WTC11 (cell line): ENCODE measurements around the gene LGALS16. TPM values are rescaled to one million over a fixed set of nuclear protein-coding genes. Genes with fewer than 3 reads are reported as not detected.

Source experiments
- ATAC-seq: fragments of 200-7000 bp; cut with Tn5 transposase; 2 replicates; pipeline ENCODE4 v1.10.0; 2021; ENCODE audit warnings: mild to moderate bottlenecking, moderate library complexity
- CTCF ChIA-PET: fragments of 300-600 bp; sonication (Branson Sonifier 250); formaldehyde crosslinking; loops from one replicate; lab custom pipeline; 2021; ENCODE audit warnings: antibody characterized with exemption; lab: Charles Lee
- POLR2A ChIA-PET: fragments of 350-600 bp; sonication (Branson Sonifier 250); formaldehyde crosslinking; loops from one replicate; lab custom pipeline; 2021; ENCODE audit warnings: antibody characterized with exemption; lab: Charles Lee
- DNase-seq: peaks from one replicate; pipeline ENCODE4 v3.0.0; 2021; ENCODE audit warnings: low spot score
- H3K27ac Mint-ChIP-seq: 2 replicates; pipeline ENCODE4 v1.8.0; 2021; ENCODE audit warnings: mixed read lengths
- H3K27me3 Mint-ChIP-seq: 2 replicates; pipeline ENCODE4 v1.8.0; 2021; ENCODE audit warnings: low read depth, mild to moderate bottlenecking, moderate library complexity, mixed read lengths
- H3K36me3 Mint-ChIP-seq: 2 replicates; pipeline ENCODE4 v1.8.0; 2021; ENCODE audit warnings: mixed read lengths
- H3K4me1 Mint-ChIP-seq: 2 replicates; pipeline ENCODE4 v1.8.0; 2022; ENCODE audit warnings: mixed read lengths
- H3K4me3 Mint-ChIP-seq: 2 replicates; pipeline ENCODE4 v1.8.0; 2021; ENCODE audit warnings: mild to moderate bottlenecking, moderate library complexity, mixed read lengths
- H3K9me3 Mint-ChIP-seq: 2 replicates; pipeline ENCODE4 v1.8.0; 2021; ENCODE audit warnings: mixed read lengths
- AR ChIP-seq: fragments of 250-450 bp; sonication (Bioruptor Pico); IDR thresholded peaks from 2 replicates; pipeline ENCODE4 v1.9.0; 2021; ENCODE audit warnings: mild to moderate bottlenecking
- ARID4B ChIP-seq: sonication (generic); formaldehyde crosslinking; IDR thresholded peaks from 2 replicates; pipeline ENCODE4 v1.8.0; 2023; ENCODE audit warnings: missing genetic modification reagents, mild to moderate bottlenecking, borderline replicate concordance
- E2F4 ChIP-seq: sonication (generic); formaldehyde crosslinking; IDR thresholded peaks from 2 replicates; pipeline ENCODE4 v1.8.1; 2022; ENCODE audit warnings: low read depth, mild to moderate bottlenecking, moderate library complexity, missing genetic modification reagents, borderline replicate concordance
- ETV6 ChIP-seq: sonication (generic); formaldehyde crosslinking; IDR thresholded peaks from 2 replicates; pipeline ENCODE4 v1.8.1; 2022; ENCODE audit warnings: mild to moderate bottlenecking, missing genetic modification reagents
- GRHL2 ChIP-seq: fragments of 250-450 bp; sonication (Bioruptor Pico); IDR thresholded peaks from 2 replicates; pipeline ENCODE4 v1.8.0; 2022; ENCODE audit warnings: mild to moderate bottlenecking, moderate library complexity; ENCODE audit not compliant: insufficient replicate concordance, severe bottlenecking
- HMGA2 ChIP-seq: fragments of 250-450 bp; sonication (Bioruptor Pico); IDR thresholded peaks from 2 replicates; pipeline ENCODE4 v1.4.0; 2021; ENCODE audit warnings: mild to moderate bottlenecking, moderate library complexity
- MLX ChIP-seq: sonication (generic); formaldehyde crosslinking; IDR thresholded peaks from 2 replicates; pipeline ENCODE4 v1.8.1; 2023; ENCODE audit warnings: mild to moderate bottlenecking, missing genetic modification reagents, moderate library complexity
- NFATC4 ChIP-seq: fragments of 250-450 bp; sonication (Bioruptor Pico); IDR thresholded peaks from 2 replicates; pipeline ENCODE4 v1.9.0; 2021; ENCODE audit warnings: mild to moderate bottlenecking
- NR1H2 ChIP-seq: sonication (generic); formaldehyde crosslinking; IDR thresholded peaks from 2 replicates; pipeline ENCODE4 v1.9.0; 2021; ENCODE audit warnings: mild to moderate bottlenecking, moderate library complexity, missing genetic modification reagents
- NR2C2 ChIP-seq: sonication (generic); formaldehyde crosslinking; IDR thresholded peaks from 2 replicates; pipeline ENCODE4 v1.8.0; 2022; ENCODE audit warnings: mild to moderate bottlenecking, missing genetic modification reagents
- NR3C1 ChIP-seq: sonication (generic); formaldehyde crosslinking; conservative IDR thresholded peaks from 2 replicates; pipeline ENCODE4 v1.8.1; 2023; ENCODE audit warnings: low read depth, mild to moderate bottlenecking, missing genetic modification reagents
- OVOL2 ChIP-seq: fragments of 250-450 bp; sonication (Bioruptor Pico); IDR thresholded peaks from 2 replicates; pipeline ENCODE4 v1.9.0; 2021; ENCODE audit warnings: mild to moderate bottlenecking, borderline replicate concordance
- PREB ChIP-seq: sonication (generic); formaldehyde crosslinking; IDR thresholded peaks from 2 replicates; pipeline ENCODE4 v1.8.1; 2022; ENCODE audit warnings: mild to moderate bottlenecking, missing genetic modification reagents, moderate library complexity, borderline replicate concordance
- RELA ChIP-seq: sonication (generic); formaldehyde crosslinking; IDR thresholded peaks from 2 replicates; pipeline ENCODE4 v1.8.1; 2022; ENCODE audit warnings: missing genetic modification reagents, mild to moderate bottlenecking, borderline replicate concordance
- RORB ChIP-seq: fragments of 250-450 bp; sonication (Bioruptor Pico); IDR thresholded peaks from 2 replicates; pipeline ENCODE4 v1.9.0; 2021; ENCODE audit warnings: mild to moderate bottlenecking
- SMAD3 ChIP-seq: sonication (generic); formaldehyde crosslinking; IDR thresholded peaks from 2 replicates; pipeline ENCODE4 v1.8.0; 2022; ENCODE audit warnings: missing genetic modification reagents, mild to moderate bottlenecking, borderline replicate concordance
- TEAD4 ChIP-seq: sonication (generic); formaldehyde crosslinking; IDR thresholded peaks from 2 replicates; pipeline ENCODE4 v1.8.0; 2022; ENCODE audit warnings: mild to moderate bottlenecking, missing genetic modification reagents
- USF2 ChIP-seq: sonication (generic); formaldehyde crosslinking; IDR thresholded peaks from 2 replicates; pipeline ENCODE4 v1.8.1; 2023; ENCODE audit warnings: mild to moderate bottlenecking, missing genetic modification reagents, moderate library complexity
- ZBTB43 ChIP-seq: sonication (generic); formaldehyde crosslinking; IDR thresholded peaks from 2 replicates; pipeline ENCODE4 v1.8.1; 2023; ENCODE audit warnings: mild to moderate bottlenecking, missing genetic modification reagents
- ZNF121 ChIP-seq: sonication (generic); formaldehyde crosslinking; IDR thresholded peaks from 2 replicates; pipeline ENCODE4 v1.8.0; 2023; ENCODE audit warnings: missing genetic modification reagents
- ZNF232 ChIP-seq: sonication (generic); formaldehyde crosslinking; IDR thresholded peaks from 2 replicates; pipeline ENCODE4 v1.8.0; 2022; ENCODE audit warnings: mild to moderate bottlenecking, missing genetic modification reagents
- ZNF423 ChIP-seq: fragments of 250-450 bp; sonication (Bioruptor Pico); IDR thresholded peaks from 2 replicates; pipeline ENCODE4 v2.1.2; 2022; ENCODE audit warnings: mild to moderate bottlenecking, moderate library complexity
- ZNF671 ChIP-seq: fragments of 250-450 bp; sonication (Bioruptor Pico); IDR thresholded peaks from 2 replicates; pipeline ENCODE4 v1.8.0; 2021; ENCODE audit warnings: mild to moderate bottlenecking
- ZSCAN18 ChIP-seq: fragments of 250-450 bp; sonication (Bioruptor Pico); IDR thresholded peaks from 2 replicates; pipeline ENCODE4 v2.1.2; 2022; ENCODE audit warnings: mild to moderate bottlenecking, moderate library complexity
- total RNA-seq: library from RNA; stranded (reverse); gene quantifications from 3 replicates; pipeline ENCODE4 v1.2.3, GENCODE V29; 2021

The LGALS16 gene
- total RNA-seq, 1 experiment from 2014 or later: not detected

- no peak overlapping the region for H3K27ac Mint-ChIP-seq
- ATAC-seq (no peak), DNase-seq (no peak)
- H3K9me3 Mint-ChIP-seq: peaks cover 9% of the 10 kb centered on the region
- ChIA-PET CTCF (no interaction called here), POLR2A (no interaction called here)
- H3K4me3 Mint-ChIP-seq: no peak overlapping the region
- no peaks in the 10 kb centered on the region for H3K36me3 Mint-ChIP-seq
- peaks cover 12% of the 10 kb centered on the region for H3K4me1 Mint-ChIP-seq
- H3K27me3 Mint-ChIP-seq: peaks cover 20% of the 10 kb centered on the region
- no peak for TF ChIP-seq OVOL2
- TF ChIP-seq PREB (CRISPR knock-in tag): no peak
- no peak for TF ChIP-seq AR (CRISPR knock-in tag)
- no peak for TF ChIP-seq ZBTB43 (CRISPR knock-in tag)
- no peak for TF ChIP-seq ZNF423 (CRISPR knock-in tag)
- no peak for TF ChIP-seq RORB (CRISPR knock-in tag)
- TF ChIP-seq SMAD3: no peak
- TF ChIP-seq NFATC4 (CRISPR knock-in tag): no peak
- no peak for TF ChIP-seq ZNF671 (CRISPR knock-in tag)
- no peak for TF ChIP-seq RELA
- no peak for TF ChIP-seq ZNF121 (CRISPR knock-in tag)
- TF ChIP-seq NR1H2 (CRISPR knock-in tag): no peak
- no peak for TF ChIP-seq HMGA2 (CRISPR knock-in tag)
Measured at GRCh38 chr19:39607021-39607420, 48.7 kb upstream of the LGALS16 start.

- Mint-ChIP-seq H3K4me1 (peaks cover 12% of the 10 kb centered on the region), H3K36me3 (peaks cover 2% of the 10 kb centered on the region; the same call in 1 of the 2 replicates), H3K27me3 (peaks cover 18% of the 10 kb centered on the region), H3K27ac (no peak overlapping the region), H3K9me3 (peaks cover 15% of the 10 kb centered on the region), H3K4me3 (no peak overlapping the region)
- DNase-seq (no peak), ATAC-seq (no peak; the same call in 1 of the 2 replicates)
- CTCF ChIA-PET: no interaction called here
- POLR2A ChIA-PET: no interaction called here
- TF ChIP-seq ZSCAN18 (CRISPR knock-in tag) (no peak), NR2C2 (CRISPR knock-in tag) (no peak), ZNF232 (CRISPR knock-in tag) (no peak), ZNF423 (CRISPR knock-in tag) (no peak), USF2 (CRISPR knock-in tag) (no peak), ETV6 (no peak), NR3C1 (no peak), TEAD4 (CRISPR knock-in tag) (no peak), MLX (no peak), ARID4B (CRISPR knock-in tag) (no peak), E2F4 (CRISPR knock-in tag) (no peak), GRHL2 (CRISPR knock-in tag) (no peak)
Measured at GRCh38 chr19:39607561-39607960, 48.2 kb upstream of the LGALS16 start.
